Heart left ventricle (tissue), 16 donors: ENCODE results near the gene ADGRV1. TPM values are rescaled to one million over a fixed set of nuclear protein-coding genes. Genes with fewer than 3 reads are reported as not detected.
"Not testable (repeated sequence)": the region's sequence is repeated elsewhere in the genome, so short reads cannot be mapped to it uniquely, and the experiment has no call there.

ENCODE experiments used
- ATAC-seq, 4 donors: fragments of 200-7000 bp; cut with Tn5 transposase; one replicate each; pipeline ENCODE4 v1.9.1; 2020 to 2022; ENCODE audit warnings: moderate library complexity in 4 of 4, mild to moderate bottlenecking in 3 of 4, moderate number of reproducible peaks in 1 of 4
- DNase-seq, 5 donors: peaks; one replicate each; pipeline ENCODE4 v3.0.0-alpha.2; 2020
- H3K27ac ChIP-seq, 12 donors: fragments of 200-600 bp; sonication (generic) in 4 of 12; one replicate each; pipeline versions ENCODE4 v1.5.0 to v1.8.0; 2016 to 2022; ENCODE audit warnings: mild to moderate bottlenecking in 2 of 12
- H3K27me3 ChIP-seq, 9 donors: fragments of 200-600 bp; sonication (generic) in 2 of 9; one replicate each; pipeline versions ENCODE4 v1.5.1 to v1.8.0; 2016 to 2022; ENCODE audit warnings: mild to moderate bottlenecking in 3 of 9
- H3K36me3 ChIP-seq, 9 donors: fragments of 200-600 bp; sonication (generic) in 2 of 9; one replicate each; pipeline versions ENCODE4 v1.5.0 to v1.8.0; 2018 to 2022; ENCODE audit warnings: mild to moderate bottlenecking in 2 of 9
- H3K4me1 ChIP-seq, 12 donors: fragments of 200-600 bp; sonication (generic) in 4 of 12; one replicate each; pipeline versions ENCODE4 v1.5.0 to v1.8.0; 2016 to 2022; ENCODE audit warnings: mild to moderate bottlenecking in 3 of 12
- H3K4me3 ChIP-seq, 12 donors: fragments of 200-600 bp; sonication (generic) in 4 of 12; one replicate each; pipeline versions ENCODE4 v1.5.0 to v1.8.0; 2017 to 2022; ENCODE audit warnings: mild to moderate bottlenecking in 9 of 12, moderate library complexity in 4 of 12
- H3K9me3 ChIP-seq, 12 donors: fragments of 200-600 bp; sonication (generic) in 4 of 12; one replicate each; pipeline versions ENCODE4 v1.5.0 to v1.8.0; 2016 to 2022; ENCODE audit warnings: mild to moderate bottlenecking in 1 of 12
- CTCF ChIP-seq, 12 donors: fragments of 200-600 bp; sonication (generic) in 4 of 12; IDR thresholded peaks; one replicate each; pipeline versions ENCODE4 v1.5.0 to v1.8.0; 2018 to 2022; ENCODE audit warnings: antibody characterized with exemption in 12 of 12, mild to moderate bottlenecking in 5 of 12
- POLR2A ChIP-seq, 2 donors: fragments of 450-650 bp; IDR thresholded peaks; one replicate each; pipeline ENCODE4 v1.6.1; 2017; ENCODE audit warnings: antibody characterized with exemption in 2 of 2, mild to moderate bottlenecking in 2 of 2, moderate library complexity in 2 of 2
- WGBS, 4 donors: extraction: QIAGEN DNeasy Blood & Tissue Kit in 2 of 4; methylation state at CpG; one replicate each; pipeline versions ENCODE4 v1.1.5 to v1.1.7; 2013 to 2018; 5-methylcytosine and 5-hydroxymethylcytosine counted together
- intact Hi-C, 10 donors: fragments of 100-400 bp; cut with DNase I; formaldehyde crosslinking; loops; one replicate each; pipeline versions ENCODE4 v1.11.1 to v1.14.2; 2022
- polyA plus RNA-seq, 2 donors: library from polyadenylated mRNA; stranded (reverse); fragments of 200-250 nt; gene quantifications; one replicate each; pipeline ENCODE4 v1.2.3, GENCODE V29; 2013
- total RNA-seq, 9 donors: library from RNA; depleted of rRNA in 2 of 9; stranded (reverse); fragments of >200 nt in 2 of 9; fragmentation: NEBNext Ultra II Directional in 3 of 9; extraction: Animal tissue kit (Norgen Biotek cat#: 25700) in 3 of 9; gene quantifications; one replicate each; pipeline versions ENCODE4 v1.1.0 to v1.2.4, GENCODE V29; 2016 to 2023
- donor health status: ischemic (EF 13 %, LVEDD 7.1; RV severe dilation, severe dysfunction).
- donor health status: healthy with polysubstance abuse.
- donor health status: DM: no; HTN: yes; CAD: no.
- donor health status: DM: no; HTN: no; CAD: no.
- donor health status: ischemic (EF 25% LVEDD 6.9; RV normal size, moderate dysfunction).
- donor health status: ischemic (EF 25% LVEDD 5.7; RV mildly dilated, moderate dysfunction).
- donor health status: healthy.
- donor health status: DM: yes; HTN: yes; CAD: no.
- donor health status: ischemic (EF 35%, LVEDD 5.7; RV mildly dilated, moderate dysfunction).
- donor health status: nonischemic (EF 11% LVEDD 7.7; RV severe dilation, severe dysfunction).
- donor health status: DM: yes; HTN: yes; CAD: no.
- donor health status: PGD.
- donor health status: ischemic (EF 29% LVEDD 5.4; RV normal size, mild dysfunction).
- donor health status: nonischemic (EF 23%, LVEDD 6.1; RV moderate dilation, normal function).

Gene ADGRV1
- total and polyA plus RNA-seq, 11 donors = 0.25 to 0.29 TPM; not detected in 9

DNA sequence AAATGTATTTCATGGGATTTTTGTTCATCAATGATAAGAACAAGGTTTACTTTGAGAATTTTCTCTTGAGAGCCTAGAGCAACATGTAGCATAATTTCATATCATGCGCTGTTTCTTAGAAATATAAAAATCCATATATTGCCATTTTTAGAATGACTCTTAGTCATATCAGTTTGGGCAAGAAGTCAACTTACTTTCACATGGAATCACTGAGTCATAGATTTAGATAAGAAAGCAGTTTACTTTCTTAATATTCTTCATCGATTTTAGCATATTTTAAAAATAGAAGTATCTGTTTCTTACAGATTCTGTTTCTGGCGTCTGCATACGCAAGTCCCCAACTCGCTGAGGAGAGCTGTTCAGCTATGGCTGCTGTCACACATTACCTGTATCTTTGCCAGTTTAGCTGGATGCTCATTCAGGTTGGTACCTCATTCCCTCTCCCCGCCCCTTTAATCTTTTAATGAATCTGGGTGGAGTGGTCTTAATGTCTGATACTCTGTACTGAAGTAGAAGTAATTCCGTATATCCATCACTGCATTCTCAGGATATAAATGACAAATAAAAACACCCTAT lies 406.6 kb downstream of the ADGRV1 start:
- Histone ChIP-seq H3K4me3 (no peak overlapping the region), H3K4me1 (no peaks in the 10 kb centered on the region), H3K27me3 (no peaks in the 10 kb centered on the region), H3K9me3 (peaks cover 0 to 8% (median 0%) of the 10 kb centered on the region in 12 donors), H3K27ac (no peak overlapping the region), H3K36me3 (no peaks in the 10 kb centered on the region)
- no peak for DNase-seq
- 89 to 92% (median 90%) methylated on average over 7 of the region's 7 CpGs for WGBS, 4 donors
- no peak for TF ChIP-seq CTCF (IDR thresholded peaks at IDR 0.05)
- TF ChIP-seq POLR2A (IDR thresholded peaks at IDR 0.05) = no peak
- intact Hi-C loops = no loop called here
- ATAC-seq = no peak

GRCh38 chr5:90967443-90967842 lies 408.8 kb downstream of the ADGRV1 start:
- Histone ChIP-seq H3K9me3 (peaks cover 0 to 8% (median 0%) of the 10 kb centered on the region in 12 donors), H3K27me3 (no peaks in the 10 kb centered on the region), H3K4me1 (no peaks in the 10 kb centered on the region), H3K4me3 (no peak overlapping the region), H3K36me3 (no peaks in the 10 kb centered on the region), H3K27ac (no peak overlapping the region)
- intact Hi-C loops = no loop called here
- TF ChIP-seq POLR2A (IDR thresholded peaks at IDR 0.05) (no peak), CTCF (IDR thresholded peaks at IDR 0.05) (no peak)
- ATAC-seq (no peak), DNase-seq (no peak)
- 51 to 60% (median 54%) methylated on average over 2 of the region's 2 CpGs for WGBS, 4 donors

GRCh38 chr5:90967851-90968250 lies 409.3 kb downstream of the ADGRV1 start:
- WGBS, 4 donors = 69 to 73% (median 69%) methylated on average over 4 of the region's 4 CpGs
- no peak for DNase-seq

DNA sequence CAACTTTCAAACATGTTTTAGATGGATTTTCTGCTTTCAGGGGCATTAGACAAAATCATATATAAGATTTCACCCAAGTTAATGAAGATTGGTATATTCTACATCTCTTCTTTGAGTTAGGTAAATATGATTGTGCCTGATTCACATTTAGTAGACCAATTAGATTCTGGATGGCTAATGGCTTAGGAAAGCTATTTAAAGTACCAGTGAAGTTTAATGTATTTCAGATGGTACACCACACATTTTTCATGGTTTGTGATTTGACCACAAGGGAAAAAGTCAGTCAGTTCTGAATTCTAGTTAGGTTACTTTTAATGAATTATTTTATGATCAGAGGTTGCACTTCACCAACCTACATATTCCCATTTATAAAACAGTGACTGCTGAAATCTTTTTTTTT lies 409.7 kb downstream of the ADGRV1 start:
- Histone ChIP-seq H3K36me3 (no peaks in the 10 kb centered on the region), H3K27me3 (no peaks in the 10 kb centered on the region), H3K4me1 (no peaks in the 10 kb centered on the region), H3K27ac (no peak overlapping the region), H3K9me3 (peaks cover 0 to 8% (median 0%) of the 10 kb centered on the region in 12 donors), H3K4me3 (no peak overlapping the region)
- DNase-seq (no peak), ATAC-seq (no peak)
- intact Hi-C loops = no loop called here
- TF ChIP-seq POLR2A (IDR thresholded peaks at IDR 0.05) = no peak
- TF ChIP-seq CTCF (IDR thresholded peaks at IDR 0.05) = no peak

More at GRCh38 chr5:90967851-90968250, 409.3 kb downstream of the ADGRV1 start:
- Histone ChIP-seq H3K9me3 (peaks cover 0 to 8% (median 0%) of the 10 kb centered on the region in 12 donors), H3K27ac (no peak overlapping the region), H3K27me3 (no peaks in the 10 kb centered on the region), H3K4me1 (no peaks in the 10 kb centered on the region), H3K36me3 (no peaks in the 10 kb centered on the region), H3K4me3 (no peak overlapping the region)
- no peak for ATAC-seq
- TF ChIP-seq CTCF (IDR thresholded peaks at IDR 0.05) = no peak
- no peak for TF ChIP-seq POLR2A (IDR thresholded peaks at IDR 0.05)
- intact Hi-C loops = no loop called here

DNA sequence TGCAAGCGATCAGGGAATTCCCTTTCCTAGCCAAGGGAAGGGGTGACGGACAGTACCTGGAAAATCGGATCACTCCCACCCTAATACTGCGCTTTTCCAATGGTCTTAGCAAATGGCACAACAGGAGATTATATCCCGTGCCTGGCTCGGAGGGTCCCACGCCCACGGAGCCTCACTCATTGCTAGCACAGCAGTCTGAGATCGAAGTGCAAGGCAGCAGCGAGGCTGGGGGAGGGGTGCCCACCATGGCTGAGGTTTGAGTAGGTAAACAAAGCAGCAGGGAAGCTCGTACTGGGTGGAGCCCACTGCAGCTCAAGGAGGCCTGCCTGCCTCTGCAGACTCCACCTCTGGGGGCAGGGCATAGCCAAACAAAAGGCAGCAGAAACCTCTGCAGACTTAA lies 411.3 kb downstream of the ADGRV1 start:
- intact Hi-C loops, ATAC-seq, H3K4me1 ChIP-seq, DNase-seq, H3K36me3 ChIP-seq, H3K27me3 ChIP-seq, H3K4me3 ChIP-seq, H3K27ac ChIP-seq: not testable (repeated sequence)
- peaks cover 0 to 11% (median 0%) of the 10 kb centered on the region in 12 donors for H3K9me3 ChIP-seq
- 87 to 97% (median 90%) methylated on average over 11 of the region's 11 CpGs for WGBS, 4 donors
